Esophagus muscularis mucosa (tissue), 4 donors: ENCODE results near the gene GTF2F2. TPM values are rescaled to one million over a fixed set of nuclear protein-coding genes. Genes with fewer than 3 reads are reported as not detected.

Experiments
- DNase-seq: peaks from one replicate; pipeline ENCODE4 v3.0.0-alpha.2; 2017; ENCODE audit errors: extremely low spot score
- H3K27ac ChIP-seq, 4 donors: fragments of 200-600 bp; sonication (generic); replicated peaks in 1 of 4; 1 replicate in 3 of 4; 2 replicates in 1 of 4; pipeline ENCODE4 v1.5.1; 2016 to 2019; ENCODE audit warnings: mild to moderate bottlenecking in 1 of 4
- H3K27me3 ChIP-seq, 4 donors: fragments of 200-600 bp; sonication (generic); one replicate each; pipeline versions ENCODE4 v1.5.1 to v1.6.0; 2016 to 2019
- H3K36me3 ChIP-seq, 4 donors: fragments of 200-600 bp; sonication (generic); one replicate each; pipeline ENCODE4 v1.5.1; 2016 to 2019
- H3K4me1 ChIP-seq, 4 donors: fragments of 200-600 bp; sonication (generic); one replicate each; pipeline ENCODE4 v1.5.1; 2016 to 2019
- H3K4me3 ChIP-seq, 4 donors: fragments of 200-600 bp; sonication (generic); 1 replicate in 2 of 4; 2 replicates in 2 of 4; pipeline ENCODE4 v1.5.1; 2016 to 2019; ENCODE audit warnings: mild to moderate bottlenecking in 4 of 4, moderate library complexity in 1 of 4
- H3K9me3 ChIP-seq, 4 donors: fragments of 200-600 bp; sonication (generic); 1 replicate in 3 of 4; 2 replicates in 1 of 4; pipeline ENCODE4 v1.5.1; 2016 to 2019
- CTCF ChIP-seq, 3 experiments: fragments of 200-600 bp in 2 of 3; fragments of 450-650 bp in 1 of 3; sonication (generic) in 2 of 3; IDR thresholded peaks; one replicate each; pipeline ENCODE4 v1.5.1; 2017 to 2019; ENCODE audit warnings: antibody characterized with exemption in 3 of 3, mild to moderate bottlenecking in 2 of 3, moderate library complexity in 1 of 3
- EP300 ChIP-seq: sonication (generic); formaldehyde crosslinking; IDR thresholded peaks from one replicate; pipeline ENCODE4 v1.6.1; 2017; ENCODE audit warnings: antibody characterized with exemption
- POLR2A ChIP-seq: fragments of 450-650 bp; IDR thresholded peaks from one replicate; pipeline ENCODE4 v1.6.1; 2017; ENCODE audit warnings: antibody characterized with exemption, moderate library complexity, mild to moderate bottlenecking, low read depth
- POLR2AphosphoS5 ChIP-seq, 2 donors: sonication (generic); formaldehyde crosslinking; IDR thresholded peaks; one replicate each; pipeline ENCODE4 v1.6.1; 2017; ENCODE audit warnings: antibody characterized with exemption in 2 of 2
- WGBS: methylation state at CpG from one replicate; pipeline ENCODE4 v1.1.5; 2018; 5-methylcytosine and 5-hydroxymethylcytosine counted together
- intact Hi-C: fragments of 100-400 bp; cut with DNase I; formaldehyde crosslinking; loops from one replicate; pipeline ENCODE4 v1.15.1; 2023
- total RNA-seq, 4 donors: library from RNA; depleted of rRNA; stranded (reverse); fragments of >200 nt; gene quantifications; one replicate each; pipeline versions ENCODE4 v1.1.0 to v1.2.1, GENCODE V29; 2016

GTF2F2 gene
- total RNA-seq, 4 donors from 2014 or later: 12.9 to 15.1 (median 14.6) TPM

- 100% methylated on average over 1 of the region's 1 CpG for WGBS
- H3K4me3 ChIP-seq: no peak overlapping the region
- intact Hi-C loops: no loop called here
- no peak overlapping the region for H3K27ac ChIP-seq
- H3K4me1 ChIP-seq: peaks cover 4 to 10% (median 8%) of the 10 kb centered on the region in 4 donors
- H3K36me3 ChIP-seq: no peaks in the 10 kb centered on the region
- DNase-seq: no peak
- no peaks in the 10 kb centered on the region for H3K9me3 ChIP-seq
- H3K27me3 ChIP-seq: no peaks in the 10 kb centered on the region
- TF ChIP-seq EP300: no peak
- TF ChIP-seq POLR2AphosphoS5 (IDR thresholded peaks at IDR 0.05): no peak
- no peak for TF ChIP-seq POLR2A
- no peak for TF ChIP-seq CTCF (IDR thresholded peaks at IDR 0.05)
Measured at GRCh38 chr13:45222919-45223318, 102.6 kb downstream of the GTF2F2 start.

- Histone ChIP-seq H3K27ac (no peak overlapping the region), H3K4me1 (peaks cover 0 to 5% (median under 1%) of the 10 kb centered on the region in 4 donors), H3K36me3 (no peaks in the 10 kb centered on the region), H3K27me3 (no peaks in the 10 kb centered on the region), H3K4me3 (no peak overlapping the region), H3K9me3 (no peaks in the 10 kb centered on the region)
- intact Hi-C loops: no loop called here
- DNase-seq: no peak
- no peak for TF ChIP-seq EP300
Measured at GRCh38 chr13:45224176-45224575, 103.9 kb downstream of the GTF2F2 start.

GRCh38 chr13:45225370-45225769 lies 105.1 kb downstream of the GTF2F2 start:
- no peaks in the 10 kb centered on the region for H3K4me1 ChIP-seq
- no peaks in the 10 kb centered on the region for H3K27me3 ChIP-seq
- no peak overlapping the region for H3K4me3 ChIP-seq
- no peak for DNase-seq
- H3K27ac ChIP-seq: no peak overlapping the region
- no peaks in the 10 kb centered on the region for H3K9me3 ChIP-seq
- H3K36me3 ChIP-seq: no peaks in the 10 kb centered on the region
- WGBS: 98% methylated on average over 4 of the region's 4 CpGs
- intact Hi-C loops: no loop called here
- TF ChIP-seq POLR2AphosphoS5 (IDR thresholded peaks at IDR 0.05): no peak
- TF ChIP-seq POLR2A: no peak
- TF ChIP-seq EP300: no peak
- no peak for TF ChIP-seq CTCF (IDR thresholded peaks at IDR 0.05)

- no peaks in the 10 kb centered on the region for H3K27me3 ChIP-seq
- no peaks in the 10 kb centered on the region for H3K4me1 ChIP-seq
- intact Hi-C loops: no loop called here
- no peak for TF ChIP-seq POLR2AphosphoS5 (IDR thresholded peaks at IDR 0.05)
- no peak for TF ChIP-seq EP300
- no peak for TF ChIP-seq POLR2A
- no peak for TF ChIP-seq CTCF (IDR thresholded peaks at IDR 0.05)
- no peak overlapping the region for H3K4me3 ChIP-seq
- H3K27ac ChIP-seq: no peak overlapping the region
- 76% methylated on average over 3 of the region's 3 CpGs for WGBS
- no peak for DNase-seq
- no peaks in the 10 kb centered on the region for H3K36me3 ChIP-seq
- no peaks in the 10 kb centered on the region for H3K9me3 ChIP-seq
Measured at GRCh38 chr13:45226024-45226423, 105.7 kb downstream of the GTF2F2 start.

GRCh38 chr13:45228002-45228401 lies 107.7 kb downstream of the GTF2F2 start:
- no peak for TF ChIP-seq EP300
- Histone ChIP-seq H3K36me3 (no peaks in the 10 kb centered on the region), H3K27me3 (no peaks in the 10 kb centered on the region), H3K4me1 (peaks cover 0 to 10% (median 5%) of the 10 kb centered on the region in 4 donors), H3K27ac (no peak overlapping the region), H3K4me3 (no peak overlapping the region), H3K9me3 (no peaks in the 10 kb centered on the region)
- DNase-seq: no peak
- intact Hi-C loops: no loop called here
- 94% methylated on average over 5 of the region's 5 CpGs for WGBS

- Histone ChIP-seq H3K27ac (no peak overlapping the region), H3K4me3 (no peak overlapping the region), H3K27me3 (no peaks in the 10 kb centered on the region), H3K36me3 (no peaks in the 10 kb centered on the region), H3K9me3 (no peaks in the 10 kb centered on the region), H3K4me1 (peaks cover 0 to 10% (median 5%) of the 10 kb centered on the region in 4 donors)
- WGBS: 90% methylated on average over 4 of the region's 4 CpGs
- intact Hi-C loops: no loop called here
- TF ChIP-seq CTCF (IDR thresholded peaks at IDR 0.05): no peak
- TF ChIP-seq EP300: no peak
- TF ChIP-seq POLR2A: no peak
- TF ChIP-seq POLR2AphosphoS5 (IDR thresholded peaks at IDR 0.05): no peak
- no peak for DNase-seq
Measured at GRCh38 chr13:45229172-45229571, 108.9 kb downstream of the GTF2F2 start.
